GM23338 (cell line): Measurements from ENCODE around the gene COL15A1. TPM values are rescaled to one million over a fixed set of nuclear protein-coding genes. Genes with fewer than 3 reads are reported as not detected.

Experiments used
- ATAC-seq: fragments of 200-7000 bp; cut with Tn5 transposase; 3 replicates; pipeline ENCODE4 v1.9.1; 2020
- DNase-seq: peaks from one replicate; pipeline ENCODE4 v3.0.0-alpha.2; 2015; ENCODE audit warnings: low spot score
- H2AFZ ChIP-seq: fragments of 200-600 bp; sonication (generic); 2 replicates; pipeline ENCODE4 v1.8.0; 2016; ENCODE audit warnings: antibody characterized with exemption, mild to moderate bottlenecking, moderate library complexity
- H3F3A ChIP-seq: fragments of 200-600 bp; sonication (generic); replicated peaks from 2 replicates; pipeline ENCODE4 v1.8.0; 2017; ENCODE audit warnings: antibody characterized with exemption, mixed run types, low read depth
- H3K27ac ChIP-seq: fragments of 200-600 bp; sonication (generic); 2 replicates; pipeline ENCODE4 v1.6.1; 2016; ENCODE audit warnings: low read depth
- H3K27me3 ChIP-seq: fragments of 200-600 bp; sonication (generic); 2 replicates; pipeline ENCODE4 v1.8.0; 2016; ENCODE audit warnings: mild to moderate bottlenecking, mixed run types, moderate library complexity; ENCODE audit not compliant: insufficient read depth
- H3K36me3 ChIP-seq: fragments of 200-600 bp; sonication (generic); 2 replicates; pipeline ENCODE4 v1.8.0; 2016; ENCODE audit warnings: mild to moderate bottlenecking; ENCODE audit not compliant: insufficient read depth
- H3K4me1 ChIP-seq: fragments of 200-600 bp; sonication (generic); 2 replicates; pipeline ENCODE4 v1.8.0; 2016; ENCODE audit warnings: mild to moderate bottlenecking, moderate library complexity; ENCODE audit not compliant: insufficient read depth
- H3K4me2 ChIP-seq: fragments of 200-600 bp; sonication (generic); 2 replicates; pipeline ENCODE4 v1.7.1; 2017; ENCODE audit warnings: mixed run types
- H3K4me3 ChIP-seq: fragments of 200-600 bp; sonication (generic); 2 replicates; pipeline ENCODE4 v1.6.1; 2016; ENCODE audit warnings: mixed run types
- H3K79me2 ChIP-seq: fragments of 200-600 bp; sonication (generic); replicated peaks from 2 replicates; pipeline ENCODE4 v1.8.0; 2017; ENCODE audit warnings: mild to moderate bottlenecking; ENCODE audit not compliant: insufficient read depth
- H3K9me2 ChIP-seq: fragments of 200-600 bp; sonication (generic); 2 replicates; pipeline ENCODE4 v1.8.0; 2017; ENCODE audit not compliant: insufficient read depth
- H4K20me1 ChIP-seq: fragments of 200-600 bp; sonication (generic); replicated peaks from 2 replicates; pipeline ENCODE4 v1.8.0; 2017; ENCODE audit warnings: mild to moderate bottlenecking; ENCODE audit not compliant: insufficient read depth
- H3K27ac Mint-ChIP-seq: 2 replicates; pipeline ENCODE4 v1.8.0; 2020; ENCODE audit warnings: inconsistent platforms, mild to moderate bottlenecking, moderate library complexity, mixed read lengths
- H3K27me3 Mint-ChIP-seq: 3 replicates; pipeline ENCODE4 v1.8.0; 2022; ENCODE audit warnings: low read depth, mild to moderate bottlenecking, moderate library complexity, mixed read lengths, inconsistent platforms; ENCODE audit not compliant: insufficient read depth, poor library complexity
- H3K36me3 Mint-ChIP-seq: 3 replicates; pipeline ENCODE4 v1.8.0; 2021; ENCODE audit warnings: low read depth, mild to moderate bottlenecking, inconsistent platforms, moderate library complexity, mixed read lengths
- H3K4me1 Mint-ChIP-seq: 3 replicates; pipeline ENCODE4 v1.8.0; 2020; ENCODE audit warnings: mild to moderate bottlenecking, inconsistent platforms, mixed read lengths
- H3K4me3 Mint-ChIP-seq: 3 replicates; pipeline ENCODE4 v1.8.0; 2021; ENCODE audit warnings: moderate library complexity, mild to moderate bottlenecking, inconsistent platforms, mixed read lengths
- H3K9me3 Mint-ChIP-seq: 3 replicates; pipeline ENCODE4 v1.8.0; 2020; ENCODE audit warnings: moderate library complexity, mild to moderate bottlenecking, inconsistent platforms, mixed read lengths
- CREB1 ChIP-seq: fragments of 250-450 bp; sonication (Bioruptor Pico); IDR thresholded peaks from 2 replicates; pipeline ENCODE4 v1.5.0; 2020; ENCODE audit warnings: low read depth, mild to moderate bottlenecking, moderate library complexity
- CTCF ChIP-seq, 2 experiments: fragments of 200-600 bp in 1 of 2; sonication (generic) in 1 of 2; conservative IDR thresholded peaks; 2 replicates each; pipeline versions ENCODE4 v1.5.1 to v1.6.1; 2016 to 2017; ENCODE audit warnings: antibody characterized with exemption in 2 of 2, low read depth in 2 of 2, mild to moderate bottlenecking in 2 of 2, moderate library complexity in 1 of 2
- ETS1 ChIP-seq: IDR thresholded peaks from 2 replicates; pipeline ENCODE4 v1.6.1; 2016; ENCODE audit warnings: antibody characterized with exemption
- EZH2 ChIP-seq: fragments of 200-600 bp; sonication (generic); IDR thresholded peaks from one replicate; pipeline ENCODE4 v1.8.0; 2017; ENCODE audit warnings: antibody characterized with exemption, mild to moderate bottlenecking, low read depth; ENCODE audit not compliant: unreplicated experiment
- EZH2phosphoT487 ChIP-seq: fragments of 200-600 bp; sonication (generic); IDR thresholded peaks from one replicate; pipeline ENCODE4 v1.8.1; 2018; ENCODE audit warnings: antibody characterized with exemption; ENCODE audit not compliant: unreplicated experiment
- JUNB ChIP-seq: IDR thresholded peaks from one replicate; pipeline ENCODE4 v1.6.1; 2016; ENCODE audit warnings: antibody characterized with exemption; ENCODE audit not compliant: unreplicated experiment
- NANOG ChIP-seq: IDR thresholded peaks from 2 replicates; pipeline ENCODE4 v1.6.1; 2016; ENCODE audit warnings: antibody characterized with exemption, borderline replicate concordance
- POLR2AphosphoS5 ChIP-seq: IDR thresholded peaks from 2 replicates; pipeline ENCODE4 v1.6.1; 2016; ENCODE audit warnings: antibody characterized with exemption, low read depth
- REST ChIP-seq: IDR thresholded peaks from one replicate; pipeline ENCODE4 v1.6.1; 2018; ENCODE audit warnings: antibody characterized with exemption; ENCODE audit not compliant: unreplicated experiment
- STAT1 ChIP-seq: IDR thresholded peaks from one replicate; pipeline ENCODE4 v1.6.1; 2016; ENCODE audit warnings: antibody characterized with exemption; ENCODE audit not compliant: unreplicated experiment
- ZNF114 ChIP-seq: fragments of 250-450 bp; sonication (Bioruptor Pico); IDR thresholded peaks from 2 replicates; pipeline ENCODE4 v1.5.0; 2020; ENCODE audit warnings: mild to moderate bottlenecking, moderate library complexity
- ZNF331 ChIP-seq: fragments of 250-450 bp; sonication (Bioruptor Pico); IDR thresholded peaks from 2 replicates; pipeline ENCODE4 v1.5.0; 2020; ENCODE audit warnings: low read depth, mild to moderate bottlenecking, moderate library complexity
- polyA plus RNA-seq: library from polyadenylated mRNA; unstranded; fragments of >200 nt; fragmentation: Nextera tagmentation; extraction: Ambion mirVana; gene quantifications from 2 replicates; pipeline ENCODE4 v1.2.1, GENCODE V29; 2016
- total RNA-seq: library from RNA; depleted of rRNA; stranded (reverse); fragments of >200 nt; shearing (Covaris generic); gene quantifications from 2 replicates; pipeline ENCODE4 v1.2.3, GENCODE V29; 2014

COL15A1 gene
- total and polyA plus RNA-seq, 2 experiments from 2014 or later, result 0.17 to 0.18 TPM

GRCh38 chr9:99051851-99052250 lies 108.1 kb downstream of the COL15A1 start (continued):
- no peak for TF ChIP-seq CTCF (conservative IDR thresholded peaks at IDR 0.05; ENCODE audit: low read depth in 2 of 2)
- no peak for TF ChIP-seq POLR2AphosphoS5
- no peak for TF ChIP-seq CREB1

- H3K4me1 Mint-ChIP-seq, result peaks cover 7% of the 10 kb centered on the region; the same call in 2 of the 3 replicates
- H2AFZ ChIP-seq, result no peak overlapping the region
- H3K27me3 Mint-ChIP-seq, result no peaks in the 10 kb centered on the region
- ATAC-seq (no peak), DNase-seq (no peak)
- no peaks in the 10 kb centered on the region for H4K20me1 ChIP-seq
- no peak overlapping the region for H3K27ac Mint-ChIP-seq
- H3K4me3 ChIP-seq, result no peak overlapping the region
- no peak overlapping the region for H3K4me3 Mint-ChIP-seq
- H3K27me3 ChIP-seq, result no peaks in the 10 kb centered on the region
- no peaks in the 10 kb centered on the region for H3K9me3 Mint-ChIP-seq
- no peaks in the 10 kb centered on the region for H3K36me3 ChIP-seq
- no peaks in the 10 kb centered on the region for H3K36me3 Mint-ChIP-seq
- no peak overlapping the region for H3K27ac ChIP-seq
- no peaks in the 10 kb centered on the region for H3K79me2 ChIP-seq
- H3F3A ChIP-seq, result no peaks in the 10 kb centered on the region
- H3K4me2 ChIP-seq, result no peak overlapping the region
- H3K4me1 ChIP-seq, result no peaks in the 10 kb centered on the region
- H3K9me2 ChIP-seq, result no peaks in the 10 kb centered on the region
- TF ChIP-seq NANOG (no peak), REST (no peak), STAT1 (no peak), JUNB (no peak), EZH2 (no peak), EZH2phosphoT487 (no peak), POLR2AphosphoS5 (no peak), ZNF331 (CRISPR knock-in tag) (no peak), ETS1 (no peak), CTCF (conservative IDR thresholded peaks at IDR 0.05; ENCODE audit: low read depth in 2 of 2) (no peak), ZNF114 (no peak)
These were observed 109.4 kb downstream of the COL15A1 start for GRCh38 chr9:99052815-99053715.
